Vagina (tissue), 2 donors: ENCODE measurements around the gene MEIG1.
"Not testable (repeated sequence)": the region's sequence is repeated elsewhere in the genome, so short reads cannot be mapped to it uniquely, and the experiment has no call there.

Experiments used
- CTCF ChIP-seq, 3 experiments: fragments of 450-650 bp in 2 of 3; fragments of 200-600 bp in 1 of 3; sonication (generic) in 1 of 3; IDR thresholded peaks; one replicate each; pipeline ENCODE4 v1.5.1; 2017 to 2019; ENCODE audit warnings: antibody characterized with exemption in 3 of 3, mild to moderate bottlenecking in 2 of 3, moderate library complexity in 2 of 3
- POLR2A ChIP-seq, 2 donors: fragments of 450-650 bp; IDR thresholded peaks; one replicate each; pipeline ENCODE4 v1.6.1; 2017; ENCODE audit warnings: antibody characterized with exemption in 2 of 2, mild to moderate bottlenecking in 2 of 2, moderate library complexity in 2 of 2
- POLR2AphosphoS5 ChIP-seq, 2 donors: sonication (generic); formaldehyde crosslinking; IDR thresholded peaks; one replicate each; pipeline ENCODE4 v1.9.0; 2017; ENCODE audit warnings: antibody characterized with exemption in 2 of 2, mild to moderate bottlenecking in 2 of 2, low read depth in 1 of 2; ENCODE audit not compliant: insufficient read depth in 1 of 2

DNA sequence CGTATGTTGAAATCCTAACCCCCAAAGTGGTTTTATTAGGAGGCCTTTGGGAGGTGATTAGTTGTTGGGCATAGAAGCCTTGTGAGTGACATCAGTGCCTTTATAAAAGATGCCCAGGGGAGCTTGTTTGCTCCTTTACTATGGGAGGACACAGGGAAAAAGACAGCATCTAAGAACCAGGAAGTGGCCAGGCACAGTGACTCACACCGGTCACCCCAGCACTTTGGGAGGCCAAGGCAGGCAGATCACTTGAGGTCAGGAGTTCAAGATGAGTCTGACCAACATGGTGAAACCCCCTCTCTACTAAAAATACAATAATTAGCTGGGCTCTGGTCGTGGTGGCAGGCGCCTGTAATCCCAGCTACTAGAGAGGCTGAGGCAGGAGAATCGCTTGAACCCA, 61.8 kb downstream of the MEIG1 start:
- TF ChIP-seq CTCF (IDR thresholded peaks at IDR 0.05); POLR2AphosphoS5 (IDR thresholded peaks at IDR 0.05; ENCODE audit: insufficient read depth in 1 of 2, low read depth in 1 of 2); POLR2A (IDR thresholded peaks at IDR 0.05): not testable (repeated sequence)
